Chondrocyte (in vitro differentiated cells): Measurements from ENCODE around the gene SEMA5A. TPM values are rescaled to one million over a fixed set of nuclear protein-coding genes. Genes with fewer than 3 reads are reported as not detected.

Source experiments
- DNase-seq: peaks from one replicate; pipeline ENCODE4 v3.0.0; 2021; ENCODE audit warnings: mixed read lengths, low spot score
- H3K27ac Mint-ChIP-seq: one replicate; pipeline ENCODE4 v1.8.0; 2021; ENCODE audit warnings: mild to moderate bottlenecking, moderate library complexity, mixed read lengths; ENCODE audit not compliant: unreplicated experiment
- H3K27me3 Mint-ChIP-seq: 2 replicates; pipeline ENCODE4 v1.8.0; 2021; ENCODE audit warnings: low read depth, mixed read lengths
- H3K36me3 Mint-ChIP-seq: 2 replicates; pipeline ENCODE4 v1.8.0; 2021; ENCODE audit warnings: low read depth, mixed read lengths
- H3K4me1 Mint-ChIP-seq: 2 replicates; pipeline ENCODE4 v1.8.0; 2021; ENCODE audit warnings: low read depth, mild to moderate bottlenecking, mixed read lengths
- H3K4me3 Mint-ChIP-seq: one replicate; pipeline ENCODE4 v1.8.0; 2021; ENCODE audit warnings: mild to moderate bottlenecking, moderate library complexity, mixed read lengths; ENCODE audit not compliant: unreplicated experiment
- H3K9me3 Mint-ChIP-seq: 2 replicates; pipeline ENCODE4 v1.8.0; 2021; ENCODE audit warnings: low read depth, mixed read lengths
- CTCF ChIP-seq: fragments of 200-600 bp; sonication (generic); IDR thresholded peaks from 2 replicates; pipeline ENCODE4 v1.5.0; 2021; ENCODE audit warnings: antibody characterized with exemption, mild to moderate bottlenecking, moderate library complexity
- total RNA-seq: library from RNA; stranded (reverse); gene quantifications from 3 replicates; pipeline ENCODE4 v1.2.1, GENCODE V29; 2021

Gene SEMA5A
- total RNA-seq, 1 donor from 2014 or later = 249 TPM

GRCh38 chr5:9198394-9198793 is 347.5 kb downstream of the SEMA5A start:
- Mint-ChIP-seq H3K27ac (no peak overlapping the region), H3K27me3 (no peaks in the 10 kb centered on the region), H3K4me3 (no peak overlapping the region), H3K9me3 (no peaks in the 10 kb centered on the region), H3K4me1 (peaks cover 38% of the 10 kb centered on the region), H3K36me3 (peaks cover 25% of the 10 kb centered on the region)
- no peak for TF ChIP-seq CTCF
- DNase-seq = no peak

- Mint-ChIP-seq H3K4me3 (no peak overlapping the region), H3K4me1 (peaks cover 38% of the 10 kb centered on the region), H3K9me3 (no peaks in the 10 kb centered on the region), H3K27ac (no peak overlapping the region), H3K36me3 (peaks cover 29% of the 10 kb centered on the region), H3K27me3 (no peaks in the 10 kb centered on the region)
- DNase-seq = no peak
- TF ChIP-seq CTCF = no peak
Measured at GRCh38 chr5:9197881-9198260, 348.0 kb downstream of the SEMA5A start.

- peaks cover 26% of the 10 kb centered on the region for H3K4me1 Mint-ChIP-seq
- H3K27ac Mint-ChIP-seq = no peak overlapping the region
- no peak for TF ChIP-seq CTCF
- no peak overlapping the region for H3K4me3 Mint-ChIP-seq
- peaks cover 32% of the 10 kb centered on the region for H3K36me3 Mint-ChIP-seq
- no peaks in the 10 kb centered on the region for H3K9me3 Mint-ChIP-seq
- no peaks in the 10 kb centered on the region for H3K27me3 Mint-ChIP-seq
- no peak for DNase-seq
Measured at GRCh38 chr5:9196403-9197227, 349.3 kb downstream of the SEMA5A start.

- H3K9me3 Mint-ChIP-seq = no peaks in the 10 kb centered on the region
- DNase-seq = no peak
- peaks cover 41% of the 10 kb centered on the region for H3K36me3 Mint-ChIP-seq
- no peak overlapping the region for H3K4me3 Mint-ChIP-seq
- TF ChIP-seq CTCF = no peak
- no peaks in the 10 kb centered on the region for H3K27me3 Mint-ChIP-seq
- peaks cover 25% of the 10 kb centered on the region for H3K4me1 Mint-ChIP-seq
- H3K27ac Mint-ChIP-seq = no peak overlapping the region
Measured at GRCh38 chr5:9194509-9194908, 351.4 kb downstream of the SEMA5A start.

GRCh38 chr5:9192266-9192665 is 353.6 kb downstream of the SEMA5A start:
- H3K27me3 Mint-ChIP-seq = no peaks in the 10 kb centered on the region
- H3K9me3 Mint-ChIP-seq = no peaks in the 10 kb centered on the region
- peaks cover 35% of the 10 kb centered on the region for H3K4me1 Mint-ChIP-seq
- no peak overlapping the region for H3K4me3 Mint-ChIP-seq
- TF ChIP-seq CTCF = no peak
- H3K36me3 Mint-ChIP-seq = peaks cover 56% of the 10 kb centered on the region
- H3K27ac Mint-ChIP-seq = no peak overlapping the region
- no peak for DNase-seq
